NCI-H774 (cell line): ENCODE data around the gene FASTKD3.
A peak's percentile ranks its signal among the peaks of the same experiment; 100 is the strongest.

Experiments used
- DNase-seq: peaks from one replicate; lab custom pipeline; 2025; lab: John Stamatoyannopoulos, UW

Gene FASTKD3

DNA sequence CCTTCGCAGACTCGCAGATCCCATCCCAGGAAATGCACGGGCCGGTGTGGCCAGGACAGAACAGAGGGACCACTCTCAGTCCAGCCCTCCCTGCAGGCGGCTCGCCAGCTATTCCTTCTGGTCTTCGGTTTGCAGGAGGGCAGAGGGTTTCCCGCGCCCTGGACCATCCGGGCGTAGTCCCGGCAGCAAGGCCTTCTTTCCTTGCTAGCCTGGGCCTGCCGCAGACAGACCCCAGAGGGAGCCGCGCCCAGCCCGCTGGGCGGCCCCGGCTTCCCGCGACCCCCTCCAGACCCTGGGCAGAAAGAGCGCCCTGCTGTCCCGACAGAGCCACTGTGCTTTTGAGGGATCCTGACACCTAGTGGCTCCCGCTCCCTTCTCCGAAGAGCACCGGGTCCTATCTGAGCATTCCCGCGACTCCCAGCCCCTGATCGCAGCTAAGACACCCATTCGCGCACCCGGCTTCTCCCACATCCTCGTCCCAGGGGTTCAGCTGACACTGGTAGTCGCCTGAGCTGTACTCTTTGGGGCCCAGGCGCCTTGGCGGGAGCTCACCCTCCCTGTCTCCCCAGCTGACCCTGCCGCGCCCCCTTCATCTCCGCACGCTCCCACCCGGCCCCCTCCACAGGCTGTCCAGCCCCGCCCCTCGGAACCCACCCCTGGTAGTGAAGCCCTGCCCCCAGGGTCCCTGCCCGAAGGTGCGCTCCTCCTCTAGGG, 19.0 kb downstream of the FASTKD3 start:
- DNase-seq = peak; percentile 7

DNA sequence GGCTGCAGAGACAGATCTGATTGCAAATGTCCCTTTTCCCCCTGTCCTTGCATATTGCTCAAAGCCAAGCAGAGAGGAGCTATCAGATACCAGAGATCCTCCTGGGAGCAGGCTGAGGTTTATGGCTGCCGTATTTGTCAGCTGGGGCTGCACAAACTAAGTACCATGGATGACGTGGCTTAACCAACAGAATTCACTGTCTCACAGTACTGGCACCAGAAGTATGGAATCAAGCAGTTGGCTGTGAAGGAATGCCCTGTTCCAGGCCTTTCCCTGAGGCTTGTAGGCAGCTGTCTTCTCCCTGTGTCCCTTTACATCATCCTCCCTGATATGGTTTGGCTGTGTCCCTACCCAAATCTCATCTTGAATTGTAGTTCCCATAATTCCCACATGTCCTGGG, 20.5 kb downstream of the FASTKD3 start:
- no peak for DNase-seq

DNA sequence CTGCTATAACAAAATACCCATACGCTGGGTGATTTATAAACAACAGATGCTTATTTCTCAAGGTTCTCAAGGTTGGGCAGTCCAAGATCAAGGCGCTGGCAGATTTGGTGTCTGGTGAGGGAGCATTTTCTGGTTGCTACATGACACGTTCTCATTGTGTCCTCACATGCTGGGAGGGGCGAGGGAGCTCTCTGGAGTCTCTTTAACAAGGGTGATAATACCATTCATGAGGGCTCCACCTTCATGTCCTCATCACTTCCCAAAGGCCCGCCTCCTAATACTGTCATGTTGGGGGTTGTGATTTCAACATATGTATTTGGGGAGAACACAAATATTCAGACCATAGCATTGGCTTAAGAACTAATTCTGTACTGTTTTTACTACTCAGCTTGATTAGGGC, 22.5 kb downstream of the FASTKD3 start:
- no peak for DNase-seq

DNA sequence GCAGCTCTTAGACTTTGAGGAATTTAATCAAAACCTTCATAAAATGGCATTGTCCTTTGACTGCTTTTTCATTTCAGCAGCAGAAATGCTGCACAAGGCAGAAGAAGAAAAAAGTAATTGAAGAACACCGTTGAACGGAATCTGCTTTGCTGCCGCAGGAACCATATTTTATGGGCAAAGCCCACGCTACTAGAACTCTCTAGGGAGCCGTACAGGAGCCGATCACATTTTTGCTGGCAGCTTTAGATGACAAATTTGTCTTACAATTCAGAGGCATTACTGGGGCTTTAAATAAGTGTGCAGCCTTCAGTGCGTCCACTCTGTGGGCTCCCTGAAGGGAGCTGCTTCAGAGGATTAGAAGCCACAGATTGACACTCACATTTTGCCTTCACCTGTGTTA, 23.3 kb downstream of the FASTKD3 start:
- DNase-seq = no peak

DNA sequence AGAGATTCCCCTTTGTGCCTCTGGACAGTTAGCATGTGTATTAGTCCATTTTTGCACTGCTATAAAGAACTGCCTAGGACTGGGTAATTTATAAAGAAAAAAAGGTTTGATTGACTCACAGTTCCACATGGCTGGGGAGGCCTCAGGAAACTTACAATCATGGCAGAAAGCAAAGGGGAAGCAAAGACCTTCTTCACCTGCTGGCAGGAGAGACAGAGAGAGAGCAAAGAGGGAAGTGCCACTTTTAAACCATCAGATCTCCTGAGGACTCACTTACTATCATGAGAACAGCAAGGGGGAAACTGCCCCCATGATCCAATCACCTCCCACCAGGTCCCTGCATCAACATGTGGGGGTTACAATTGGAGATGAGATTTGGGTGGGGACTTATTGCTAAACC, 23.9 kb downstream of the FASTKD3 start:
- no peak for DNase-seq

DNA sequence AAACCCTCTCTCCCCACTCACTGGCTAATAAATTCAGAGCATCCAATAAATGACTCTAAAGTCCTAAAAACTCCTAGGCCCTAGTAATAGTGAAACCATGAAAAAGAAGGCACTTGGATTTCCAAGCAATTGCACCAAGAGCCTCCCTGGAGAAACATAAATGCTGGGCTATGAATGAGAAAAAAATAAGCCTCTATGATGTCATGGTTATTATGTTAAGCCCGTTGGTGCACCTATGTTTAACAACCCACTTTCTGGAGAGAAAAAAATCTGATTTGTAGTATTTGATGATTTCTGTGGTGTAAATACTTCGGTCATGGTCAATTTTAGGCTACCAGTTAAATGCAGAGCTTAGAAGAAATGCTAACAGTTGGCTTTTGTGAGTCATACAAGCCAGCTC, 26.3 kb downstream of the FASTKD3 start:
- no peak for DNase-seq

DNA sequence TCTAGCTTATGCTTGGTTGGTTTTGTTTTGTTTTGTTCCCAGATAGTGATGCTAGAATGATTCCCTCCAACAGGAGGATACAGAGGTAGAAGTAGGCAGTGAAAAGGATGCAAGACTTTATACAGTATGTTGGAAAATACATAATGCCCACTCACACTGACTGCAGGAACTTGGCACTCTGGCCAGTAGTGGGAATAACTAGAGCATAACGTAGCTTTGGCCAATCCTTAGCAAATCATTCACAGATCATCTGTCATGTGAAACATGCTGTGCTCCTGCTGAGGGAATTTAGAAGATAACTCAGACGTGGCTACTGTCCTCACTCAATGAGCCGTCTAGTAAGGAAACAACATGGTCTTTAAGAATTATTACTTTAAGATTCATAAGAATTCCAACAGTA, 31.4 kb downstream of the FASTKD3 start:
- no peak for DNase-seq

DNA sequence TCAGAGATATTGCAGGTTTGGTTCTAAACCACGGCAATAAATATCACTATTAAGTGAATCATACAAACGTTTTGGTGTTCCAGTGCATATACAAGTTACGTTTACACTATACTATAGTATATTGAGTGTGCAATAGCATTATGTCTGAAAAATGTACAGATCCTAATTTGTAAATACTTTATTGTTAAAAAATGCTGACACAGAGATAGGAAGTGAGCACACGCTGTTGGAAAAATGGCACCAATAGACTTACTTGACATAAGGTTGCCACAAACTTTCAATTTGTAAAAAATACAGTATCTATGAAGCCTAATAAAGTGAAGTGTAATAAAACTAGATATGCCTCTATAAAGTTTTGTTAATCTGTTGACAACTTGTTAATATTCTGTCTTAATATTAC, 33.8 kb downstream of the FASTKD3 start:
- no peak for DNase-seq

DNA sequence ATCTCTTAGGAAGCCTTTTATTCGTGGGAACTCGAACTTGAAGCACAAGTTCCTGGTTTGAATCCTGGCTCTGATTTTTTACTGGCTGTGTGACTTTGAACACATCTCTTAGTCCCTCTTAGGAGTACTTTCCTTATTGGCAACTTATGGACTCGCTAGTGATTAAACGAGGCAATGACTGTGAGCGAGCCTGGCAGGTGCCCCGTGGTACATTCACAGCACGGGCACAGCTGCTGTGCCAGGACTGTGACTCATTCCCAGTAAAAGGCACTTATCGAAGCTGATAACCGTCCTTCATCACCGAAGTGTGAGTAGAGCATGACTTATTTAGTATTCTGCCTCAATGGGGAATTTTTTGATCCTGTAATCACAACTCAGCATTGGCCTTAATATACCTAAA, 40.6 kb downstream of the FASTKD3 start:
- peak; percentile 49 for DNase-seq

DNA sequence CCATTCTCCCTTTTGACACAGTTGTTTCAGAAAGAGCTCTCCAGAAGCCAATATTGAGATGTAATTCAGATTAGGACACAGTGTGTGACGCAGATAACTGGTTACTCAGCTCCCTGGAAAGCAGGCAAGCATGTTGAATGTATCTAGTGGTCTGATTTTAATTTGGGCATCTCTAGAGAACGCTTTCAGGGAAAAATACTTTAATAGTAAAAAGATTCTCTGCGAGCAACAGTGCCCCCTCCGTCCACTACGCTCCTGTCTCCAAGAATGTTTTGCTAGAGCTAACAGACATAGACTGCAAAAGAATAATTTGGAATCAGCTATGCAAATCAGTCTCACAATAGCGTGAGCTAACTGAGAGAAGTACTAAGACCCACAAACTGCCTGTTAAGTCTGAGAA, 41.2 kb downstream of the FASTKD3 start:
- DNase-seq = no peak

DNA sequence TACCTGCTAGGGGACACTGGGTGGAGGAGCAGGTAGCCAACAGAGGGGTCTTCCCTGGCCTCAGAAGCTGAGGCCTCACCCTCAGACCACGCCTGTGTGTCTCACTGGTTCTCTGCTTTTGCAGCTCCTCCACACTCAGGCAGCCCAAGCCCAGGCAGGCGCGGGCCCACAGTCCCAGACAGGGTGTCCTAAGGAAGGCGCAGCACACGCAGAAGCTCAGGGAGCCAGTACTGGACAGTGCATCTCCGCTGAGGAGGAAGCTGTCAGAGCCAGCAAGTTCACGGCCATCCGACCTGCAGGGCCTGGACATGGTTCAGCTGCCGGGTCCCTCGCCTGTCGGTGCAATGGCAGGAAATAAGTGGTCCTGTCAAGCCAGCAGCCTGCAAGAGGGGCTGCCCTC, 43.2 kb downstream of the FASTKD3 start:
- DNase-seq = no peak

DNA sequence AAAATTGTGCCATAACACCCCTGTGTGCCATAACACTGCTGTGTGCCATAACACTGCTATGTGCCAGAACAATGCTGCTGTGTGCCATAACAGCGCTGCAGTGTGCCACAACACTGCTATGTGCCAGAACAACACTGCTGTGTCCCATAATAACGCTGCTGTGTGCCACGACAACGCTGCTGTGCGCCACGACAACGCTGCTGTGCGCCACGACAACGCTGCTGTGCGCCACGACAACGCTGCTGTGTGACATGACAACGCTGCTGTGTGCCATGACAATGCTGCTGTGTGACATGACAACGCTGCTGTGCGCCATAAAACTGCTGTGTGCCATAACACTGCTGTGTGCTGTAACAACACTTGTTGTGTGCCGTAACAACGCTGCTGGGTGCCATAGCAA, 43.8 kb downstream of the FASTKD3 start:
- no peak for DNase-seq

DNA sequence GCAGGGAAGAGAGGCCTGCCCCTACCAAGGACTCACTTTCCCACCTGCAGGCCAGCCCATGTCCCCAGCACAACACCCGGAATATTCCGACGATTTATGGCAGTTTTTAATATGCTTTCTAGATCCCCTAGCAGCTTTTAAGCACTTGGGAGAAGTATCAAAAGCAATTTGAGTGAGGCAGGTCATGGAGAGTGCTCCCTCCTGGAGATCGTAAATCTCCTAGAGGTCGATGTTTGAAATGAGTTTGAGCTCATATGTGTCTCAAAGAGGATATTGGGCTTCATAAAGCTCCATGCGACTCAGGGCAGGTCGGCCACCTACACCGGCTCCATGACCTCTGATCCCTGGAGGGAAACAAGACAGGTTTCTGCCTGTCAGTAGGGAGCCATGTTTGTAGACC, 45.2 kb downstream of the FASTKD3 start:
- DNase-seq = no peak

DNA sequence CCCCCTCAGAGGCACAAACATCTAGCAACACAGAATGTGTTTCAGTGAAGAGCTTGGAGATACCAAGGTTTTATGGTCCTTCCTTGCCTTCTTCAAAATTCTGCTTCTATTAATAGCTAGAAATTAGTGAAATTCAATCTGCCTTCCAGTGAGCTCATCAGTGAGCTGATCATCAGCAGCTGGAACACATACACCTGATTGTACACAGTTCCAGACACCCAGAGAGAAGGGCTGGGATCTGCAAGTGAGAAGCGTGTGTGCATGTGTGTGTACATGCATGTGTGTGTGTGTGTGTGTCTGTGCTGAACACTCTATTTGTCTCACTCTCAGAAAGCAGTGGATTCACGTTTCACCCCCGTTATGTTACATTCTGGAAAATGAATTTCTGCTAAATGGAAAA, 46.4 kb downstream of the FASTKD3 start:
- DNase-seq = no peak

DNA sequence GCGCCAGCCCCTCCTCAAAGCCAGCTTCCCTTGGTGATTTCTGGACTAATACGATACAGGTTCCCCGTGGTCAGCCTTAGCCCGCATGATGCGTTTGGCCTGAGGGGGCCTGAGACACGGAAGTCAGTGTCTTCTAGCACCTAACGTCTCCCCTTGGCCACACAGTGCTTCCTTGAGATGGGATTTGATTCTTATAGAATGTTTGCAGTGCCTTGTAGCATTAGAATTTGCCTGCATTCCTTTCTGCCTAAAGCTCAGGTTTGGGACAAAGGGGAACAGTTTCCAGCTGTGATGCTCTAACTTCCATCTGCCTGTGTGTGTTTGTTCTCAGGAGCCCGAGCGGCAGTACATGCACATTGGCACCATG, 52.3 kb downstream of the FASTKD3 start:
- DNase-seq = no peak

DNA sequence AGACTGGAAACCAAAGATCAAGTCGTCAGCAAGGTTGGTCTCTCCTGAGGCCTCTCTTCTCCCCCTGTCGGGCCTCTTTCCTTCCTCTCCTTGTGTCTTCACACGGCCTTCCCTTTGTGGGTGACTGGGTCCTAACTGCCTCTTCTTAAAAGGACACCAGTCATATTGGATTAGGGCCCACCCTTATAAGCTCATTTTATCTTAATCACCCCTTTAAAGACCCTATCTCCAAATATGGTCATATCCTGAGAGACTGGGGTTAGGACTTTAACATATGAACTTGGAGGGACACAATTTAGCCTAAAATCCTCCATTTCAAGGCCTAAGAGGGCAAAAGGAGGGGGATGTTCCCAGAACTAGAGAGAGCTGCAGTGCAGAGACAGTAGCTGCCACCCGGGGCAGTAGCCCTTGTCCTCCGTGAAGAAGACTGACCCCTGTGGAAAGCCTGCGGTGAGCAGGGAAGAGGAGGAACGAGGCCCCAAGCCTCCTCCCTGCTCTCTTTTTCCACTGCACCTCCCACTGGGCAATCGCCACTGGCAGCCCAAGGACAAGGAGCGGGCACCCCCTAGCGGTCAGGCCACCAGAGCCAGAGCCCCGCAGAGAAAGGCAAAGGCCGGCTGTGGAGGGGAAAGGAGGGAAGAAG, 52.8 kb downstream of the FASTKD3 start:
- DNase-seq = peak; percentile 72

DNA sequence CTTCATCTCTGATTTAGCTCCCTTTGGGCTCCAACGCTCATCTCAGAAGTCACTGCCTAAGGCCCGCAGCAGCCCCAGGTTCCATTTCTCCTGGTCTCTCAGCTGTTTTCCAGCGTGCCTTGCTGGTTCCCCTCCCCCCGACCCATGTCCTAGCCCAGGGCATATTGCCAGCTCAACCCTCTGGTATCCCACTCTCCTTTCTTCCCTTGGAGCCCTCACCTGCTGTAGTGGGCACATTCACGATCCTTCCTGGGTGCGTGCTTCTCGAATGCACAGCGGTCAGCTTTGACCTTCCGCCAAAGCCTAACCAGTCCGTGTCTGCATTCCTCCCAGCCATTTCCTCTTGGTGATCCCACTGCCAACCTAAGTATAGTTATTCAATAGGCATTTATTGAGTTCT, 54.0 kb downstream of the FASTKD3 start:
- DNase-seq = no peak

DNA sequence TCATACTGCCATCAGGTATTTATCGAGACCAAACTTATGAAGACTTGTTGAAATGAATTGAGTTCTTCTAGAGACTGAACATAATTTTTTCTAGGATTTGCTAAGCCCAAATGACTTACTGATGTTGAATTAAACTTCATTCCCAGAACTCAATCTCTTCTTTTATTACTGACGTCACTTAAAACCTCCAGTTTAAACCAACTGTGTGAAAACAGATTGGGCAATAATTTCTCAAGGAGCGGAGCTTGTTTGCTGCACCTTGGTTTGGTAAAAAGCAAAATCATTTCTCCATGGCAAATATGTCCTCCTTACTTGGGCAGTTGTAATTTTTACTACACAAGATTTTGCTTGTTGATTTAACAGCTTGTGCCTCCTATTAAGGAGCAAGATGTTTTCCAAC, 55.3 kb downstream of the FASTKD3 start:
- no peak for DNase-seq

DNA sequence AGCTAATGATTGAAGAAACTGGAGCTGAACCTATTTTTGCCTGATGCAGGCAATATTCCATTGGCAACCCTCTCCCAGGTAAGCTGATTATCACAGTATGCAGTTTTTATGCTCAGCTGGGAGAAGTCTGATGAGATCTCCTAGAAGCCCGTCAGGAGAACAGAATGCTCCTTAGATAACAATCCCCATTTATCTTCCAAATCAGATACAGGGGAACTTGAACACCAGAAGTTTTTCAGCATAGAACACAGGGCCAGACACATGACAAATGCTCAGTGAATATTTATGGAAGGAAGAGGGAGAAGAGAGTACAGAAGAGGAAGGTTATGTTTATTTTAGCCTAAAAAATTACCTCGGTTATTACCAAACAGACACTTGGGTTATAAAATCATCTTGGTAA, 55.8 kb downstream of the FASTKD3 start:
- DNase-seq = no peak

DNA sequence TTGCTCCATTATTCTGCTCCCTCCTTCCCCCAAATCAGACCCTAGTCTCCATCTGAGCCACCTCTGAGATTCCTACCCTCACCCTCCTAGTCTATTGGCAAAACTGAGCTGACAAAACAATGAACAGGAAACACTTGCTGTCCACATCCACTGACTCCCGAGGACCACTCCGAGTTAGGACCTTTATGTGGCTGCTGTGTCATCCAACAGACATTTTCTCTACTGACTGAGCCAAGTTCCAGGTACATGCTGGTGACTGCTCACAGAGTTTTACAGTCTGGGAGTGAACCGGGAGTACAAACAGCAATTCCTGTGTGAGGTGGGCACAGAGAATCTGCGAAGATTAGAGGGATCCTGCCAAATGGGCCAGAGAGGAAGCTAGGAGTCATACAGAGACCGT, 57.1 kb downstream of the FASTKD3 start:
- no peak for DNase-seq
